ENCODE data around the gene ADAM12. TPM values are rescaled to one million over a fixed set of nuclear protein-coding genes. Genes with fewer than 3 reads are reported as not detected.

The ADAM12 gene
- total and polyA plus RNA-seq, 2 of the 13 experiments (the other 11 are each of a cell fraction or from before 2014, with no cell fraction given) = not detected

GRCh38 chr10:126230587-126230986, 157.7 kb downstream of the ADAM12 start:
- FAIRE-seq (no peak), DNase-seq (ENCODE audit: low spot score) (no peak), ATAC-seq (no peak)
- Histone ChIP-seq H3K27ac (ENCODE audit: extremely low read length, insufficient read depth, low read length) (no peak overlapping the region), H3K4me3 (replicated peaks in 1 of 3; ENCODE audit: insufficient read depth in 1 of 3, low read depth in 2 of 3, low read length in 3 of 3) (no peak overlapping the region), H3K4me2 (ENCODE audit: low read depth, low read length) (no peak overlapping the region), H3K9me3 (ENCODE audit: low read length) (no peaks in the 10 kb centered on the region), H3K79me2 (ENCODE audit: insufficient read depth, low read length) (no peaks in the 10 kb centered on the region), H3K4me1 (ENCODE audit: insufficient read depth, low read length) (no peaks in the 10 kb centered on the region), H4K20me1 (ENCODE audit: insufficient read depth, low read length) (no peaks in the 10 kb centered on the region), H3K36me3 (replicated peaks in 1 of 2; ENCODE audit: control insufficient read depth in 1 of 2, insufficient read depth in 2 of 2, low read length in 2 of 2) (no peaks in the 10 kb centered on the region), H3K9ac (ENCODE audit: insufficient read depth, low read depth, low read length) (no peak overlapping the region), H3K27me3 (ENCODE audit: control insufficient read depth in 1 of 2, insufficient read depth in 2 of 2, low read length in 2 of 2) (peaks cover 0 to 25% of the 10 kb centered on the region in 2 experiments; a peak in 2 of 5 replicates), H2AFZ (ENCODE audit: low read length) (no peak overlapping the region)
- BruUV-seq (replicated peaks) = no TSS peak
- in situ Hi-C loops (cut with HindIII; ENCODE audit: extremely low pct_ligation_motif_present, low pct_unique_long_range_greater_than_20kb) (no loop called here), intact Hi-C loops (cut with micrococcal nuclease; ENCODE audit: unreplicated experiment) (no loop called here)
- ChIA-PET CTCF (ENCODE audit: low intra/inter-chr PET ratio, low total read pairs) (no interaction called here), POLR2A (no interaction called here)
- 4% methylated on average over 2 of the region's 2 CpGs for WGBS (ENCODE audit: low lambda C conversion rate)
- TF ChIP-seq ZNF557 (CRISPR knock-in tag; IDR thresholded peaks at IDR 0.05) (no peak), THAP9 (CRISPR knock-in tag; IDR thresholded peaks at IDR 0.05; ENCODE audit: borderline replicate concordance) (no peak), ZNF687 (CRISPR knock-in tag; IDR thresholded peaks at IDR 0.05) (no peak), ZNF570 (CRISPR knock-in tag; IDR thresholded peaks at IDR 0.05; ENCODE audit: borderline replicate concordance) (no peak), SMARCE1 (IDR thresholded peaks at IDR 0.05; ENCODE audit: borderline replicate concordance) (no peak), ZNF850 (CRISPR knock-in tag; conservative IDR thresholded peaks at IDR 0.05) (no peak), HOXA5 (CRISPR knock-in tag; IDR thresholded peaks at IDR 0.05) (no peak), ZNF234 (CRISPR knock-in tag; conservative IDR thresholded peaks at IDR 0.05) (no peak)
